Measurements from ENCODE around the gene IL17RE.

Gene IL17RE

DNA sequence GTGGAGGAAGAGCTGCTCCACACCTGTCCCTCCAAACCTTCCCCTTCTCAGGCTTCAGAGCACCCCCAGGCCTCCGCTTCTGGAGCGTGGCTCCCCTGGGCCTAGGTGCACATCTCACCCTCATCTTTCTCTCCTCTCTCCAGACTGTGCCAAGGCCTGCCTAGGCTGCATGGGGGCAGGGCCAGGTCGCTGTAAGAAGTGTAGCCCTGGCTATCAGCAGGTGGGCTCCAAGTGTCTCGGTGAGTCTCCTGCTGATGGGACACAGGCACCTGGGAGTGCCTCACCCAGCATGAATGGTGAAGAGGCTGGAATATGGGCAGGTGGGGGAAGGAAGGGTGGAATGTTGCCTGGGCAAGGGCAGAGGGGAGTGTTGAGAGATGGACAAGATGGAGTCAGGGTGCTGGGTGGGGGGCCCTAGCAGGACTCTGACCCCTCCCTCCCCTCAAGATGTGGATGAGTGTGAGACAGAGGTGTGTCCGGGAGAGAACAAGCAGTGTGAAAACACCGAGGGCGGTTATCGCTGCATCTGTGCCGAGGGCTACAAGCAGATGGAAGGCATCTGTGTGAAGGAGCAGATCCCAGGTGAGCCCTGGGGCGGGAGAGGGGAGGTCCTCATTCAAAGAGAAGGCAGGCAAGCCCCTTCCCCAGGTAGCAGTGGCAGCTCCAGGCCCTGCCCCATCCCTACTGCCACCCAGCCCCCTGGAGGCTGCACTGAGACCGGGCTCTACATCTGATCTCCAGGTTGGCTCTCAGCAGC lies 40.5 kb downstream of the IL17RE start:
- Histone ChIP-seq H3K27me3 (ENCODE audit: control insufficient read depth, low read length) (no peaks in the 10 kb centered on the region), H3K9me2 (replicated peaks; ENCODE audit: control insufficient read depth, low read length) (no peaks in the 10 kb centered on the region), H3K4me1 (ENCODE audit: control insufficient read depth, low read length) (no peaks in the 10 kb centered on the region)

DNA sequence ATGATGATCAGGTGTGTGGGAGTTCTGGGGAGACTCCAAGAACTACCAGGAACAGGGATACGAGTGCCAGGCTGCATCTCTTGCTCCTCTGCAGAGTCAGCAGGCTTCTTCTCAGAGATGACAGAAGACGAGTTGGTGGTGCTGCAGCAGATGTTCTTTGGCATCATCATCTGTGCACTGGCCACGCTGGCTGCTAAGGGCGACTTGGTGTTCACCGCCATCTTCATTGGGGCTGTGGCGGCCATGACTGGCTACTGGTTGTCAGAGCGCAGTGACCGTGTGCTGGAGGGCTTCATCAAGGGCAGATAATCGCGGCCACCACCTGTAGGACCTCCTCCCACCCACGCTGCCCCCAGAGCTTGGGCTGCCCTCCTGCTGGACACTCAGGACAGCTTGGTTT lies 41.6 kb downstream of the IL17RE start:
- Histone ChIP-seq H3K27ac (ENCODE audit: low read depth, low read length) (no peak overlapping the region), H3K27me3 (ENCODE audit: control insufficient read depth, low read length) (no peaks in the 10 kb centered on the region), H3K9me3 (ENCODE audit: control insufficient read depth, insufficient read depth, low read length) (no peaks in the 10 kb centered on the region), H4K20me1 (ENCODE audit: control insufficient read depth, insufficient read depth, low read depth, low read length) (no peaks in the 10 kb centered on the region), H3K9me2 (replicated peaks; ENCODE audit: control insufficient read depth, low read length) (no peaks in the 10 kb centered on the region), H3F3A (ENCODE audit: control insufficient read depth, insufficient read depth) (no peaks in the 10 kb centered on the region), H3K79me2 (ENCODE audit: control insufficient read depth, low read length) (no peaks in the 10 kb centered on the region), H3K36me3 (ENCODE audit: control insufficient read depth, low read length) (peaks cover 4% of the 10 kb centered on the region; the same call in 1 of the 2 replicates), H3K4me3 (ENCODE audit: low read length) (no peak overlapping the region), H3K4me1 (ENCODE audit: control insufficient read depth, low read length) (no peaks in the 10 kb centered on the region), H3K4me2 (ENCODE audit: low read length) (no peak overlapping the region)
- no peak for TF ChIP-seq EZH2phosphoT487 (IDR thresholded peaks at IDR 0.05; ENCODE audit: borderline replicate concordance, low read length)
- TF ChIP-seq, protein P1, sequence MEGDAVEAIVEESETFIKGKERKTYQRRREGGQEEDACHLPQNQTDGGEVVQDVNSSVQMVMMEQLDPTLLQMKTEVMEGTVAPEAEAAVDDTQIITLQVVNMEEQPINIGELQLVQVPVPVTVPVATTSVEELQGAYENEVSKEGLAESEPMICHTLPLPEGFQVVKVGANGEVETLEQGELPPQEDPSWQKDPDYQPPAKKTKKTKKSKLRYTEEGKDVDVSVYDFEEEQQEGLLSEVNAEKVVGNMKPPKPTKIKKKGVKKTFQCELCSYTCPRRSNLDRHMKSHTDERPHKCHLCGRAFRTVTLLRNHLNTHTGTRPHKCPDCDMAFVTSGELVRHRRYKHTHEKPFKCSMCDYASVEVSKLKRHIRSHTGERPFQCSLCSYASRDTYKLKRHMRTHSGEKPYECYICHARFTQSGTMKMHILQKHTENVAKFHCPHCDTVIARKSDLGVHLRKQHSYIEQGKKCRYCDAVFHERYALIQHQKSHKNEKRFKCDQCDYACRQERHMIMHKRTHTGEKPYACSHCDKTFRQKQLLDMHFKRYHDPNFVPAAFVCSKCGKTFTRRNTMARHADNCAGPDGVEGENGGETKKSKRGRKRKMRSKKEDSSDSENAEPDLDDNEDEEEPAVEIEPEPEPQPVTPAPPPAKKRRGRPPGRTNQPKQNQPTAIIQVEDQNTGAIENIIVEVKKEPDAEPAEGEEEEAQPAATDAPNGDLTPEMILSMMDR (IDR thresholded peaks at IDR 0.05; ENCODE audit: low read depth, low read length, poor library complexity, severe bottlenecking) = no peak

More for the DNA sequence above, 40.5 kb downstream of the IL17RE start:
- peaks cover 4% of the 10 kb centered on the region; the same call in 1 of the 2 replicates for H3K36me3 ChIP-seq (ENCODE audit: control insufficient read depth, low read length)
- H3K27ac ChIP-seq (ENCODE audit: low read depth, low read length) = no peak overlapping the region
- TF ChIP-seq, protein P1 (IDR thresholded peaks at IDR 0.05; ENCODE audit: low read depth, low read length, poor library complexity, severe bottlenecking) = no peak
- no peak for TF ChIP-seq EZH2phosphoT487 (IDR thresholded peaks at IDR 0.05; ENCODE audit: borderline replicate concordance, low read length)
- H3K79me2 ChIP-seq (ENCODE audit: control insufficient read depth, low read length) = no peaks in the 10 kb centered on the region
- H3K9me3 ChIP-seq (ENCODE audit: control insufficient read depth, insufficient read depth, low read length) = no peaks in the 10 kb centered on the region
- no peaks in the 10 kb centered on the region for H4K20me1 ChIP-seq (ENCODE audit: control insufficient read depth, insufficient read depth, low read depth, low read length)
- no peaks in the 10 kb centered on the region for H3F3A ChIP-seq (ENCODE audit: control insufficient read depth, insufficient read depth)
- H3K4me2 ChIP-seq (ENCODE audit: low read length) = no peak overlapping the region
- H3K4me3 ChIP-seq (ENCODE audit: low read length) = no peak overlapping the region

DNA sequence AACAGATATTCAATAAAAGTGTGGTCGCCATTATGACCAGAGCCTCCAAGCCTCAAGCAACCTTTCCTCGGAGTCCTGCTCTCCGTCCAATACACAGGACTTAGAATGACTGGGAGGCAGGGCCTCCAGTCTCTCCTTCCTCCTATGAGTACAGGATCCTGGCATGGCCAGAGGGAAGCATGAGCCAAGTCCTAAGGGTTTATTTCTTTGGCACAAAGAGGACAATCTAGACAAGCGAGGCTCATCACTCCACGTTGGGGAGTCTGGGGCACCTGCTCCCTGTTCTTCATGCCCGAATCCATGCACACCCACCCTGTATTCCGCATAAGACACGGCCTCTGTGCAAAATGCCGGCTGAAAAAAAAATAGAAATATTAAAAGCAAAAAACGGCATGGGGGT lies 42.7 kb downstream of the IL17RE start:
- Histone ChIP-seq H3K4me2 (ENCODE audit: low read length) (no peak overlapping the region), H3K79me2 (ENCODE audit: control insufficient read depth, low read length) (no peaks in the 10 kb centered on the region), H3K4me1 (ENCODE audit: control insufficient read depth, low read length) (no peaks in the 10 kb centered on the region), H3F3A (ENCODE audit: control insufficient read depth, insufficient read depth) (no peaks in the 10 kb centered on the region), H4K20me1 (ENCODE audit: control insufficient read depth, insufficient read depth, low read depth, low read length) (no peaks in the 10 kb centered on the region), H3K27ac (ENCODE audit: low read depth, low read length) (no peak overlapping the region), H3K36me3 (ENCODE audit: control insufficient read depth, low read length) (peaks cover 4% of the 10 kb centered on the region; the same call in 1 of the 2 replicates), H3K27me3 (ENCODE audit: control insufficient read depth, low read length) (no peaks in the 10 kb centered on the region), H3K9me3 (ENCODE audit: control insufficient read depth, insufficient read depth, low read length) (no peaks in the 10 kb centered on the region), H3K9me2 (replicated peaks; ENCODE audit: control insufficient read depth, low read length) (no peaks in the 10 kb centered on the region), H3K4me3 (ENCODE audit: low read length) (no peak overlapping the region)
- no peak for TF ChIP-seq EZH2phosphoT487 (IDR thresholded peaks at IDR 0.05; ENCODE audit: borderline replicate concordance, low read length)
- TF ChIP-seq, protein P1 (IDR thresholded peaks at IDR 0.05; ENCODE audit: low read depth, low read length, poor library complexity, severe bottlenecking) = no peak
